ENCODE measurements around the gene SLC25A25. TPM values are rescaled to one million over a fixed set of nuclear protein-coding genes. Genes with fewer than 3 reads are reported as not detected.

Gene SLC25A25
- total and polyA plus RNA-seq, 10 of the 15 experiments (the other 5 are each of a cell fraction or from before 2014, with no cell fraction given) = 0.04 to 17.1 (median 12.4) TPM; not detected in 1

GRCh38 chr9:128026255-128026772 lies 41.7 kb upstream of the SLC25A25 start (continued):
- no peak for TF ChIP-seq MYB (IDR thresholded peaks at IDR 0.05; ENCODE audit: borderline replicate concordance, low read depth, low read length)
- no peak for TF ChIP-seq HDAC6 (IDR thresholded peaks at IDR 0.05; ENCODE audit: unreplicated experiment)
- no peak for TF ChIP-seq NR2C1 (IDR thresholded peaks at IDR 0.05)
- peak; percentile 44 for TF ChIP-seq ATF7 (IDR thresholded peaks at IDR 0.05; ENCODE audit: low read depth)
- no peak for TF ChIP-seq YBX1 (IDR thresholded peaks at IDR 0.05)
- TF ChIP-seq, protein P1, sequence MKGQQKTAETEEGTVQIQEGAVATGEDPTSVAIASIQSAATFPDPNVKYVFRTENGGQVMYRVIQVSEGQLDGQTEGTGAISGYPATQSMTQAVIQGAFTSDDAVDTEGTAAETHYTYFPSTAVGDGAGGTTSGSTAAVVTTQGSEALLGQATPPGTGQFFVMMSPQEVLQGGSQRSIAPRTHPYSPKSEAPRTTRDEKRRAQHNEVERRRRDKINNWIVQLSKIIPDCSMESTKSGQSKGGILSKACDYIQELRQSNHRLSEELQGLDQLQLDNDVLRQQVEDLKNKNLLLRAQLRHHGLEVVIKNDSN (IDR thresholded peaks at IDR 0.05; ENCODE audit: borderline replicate concordance, extremely low read length, insufficient read depth, low read depth, low read length) = no peak
- TF ChIP-seq BHLHE40 (IDR thresholded peaks at IDR 0.05; ENCODE audit: borderline replicate concordance in 1 of 2, low read depth in 2 of 2, low read length in 1 of 2) = peak; percentile 56 to 72; a peak in 3 of 4 replicates
- TF ChIP-seq HDAC2 (IDR thresholded peaks at IDR 0.05) = no peak
- TF ChIP-seq IRF5 (IDR thresholded peaks at IDR 0.05; ENCODE audit: borderline replicate concordance) = no peak
- TF ChIP-seq, protein P2, sequence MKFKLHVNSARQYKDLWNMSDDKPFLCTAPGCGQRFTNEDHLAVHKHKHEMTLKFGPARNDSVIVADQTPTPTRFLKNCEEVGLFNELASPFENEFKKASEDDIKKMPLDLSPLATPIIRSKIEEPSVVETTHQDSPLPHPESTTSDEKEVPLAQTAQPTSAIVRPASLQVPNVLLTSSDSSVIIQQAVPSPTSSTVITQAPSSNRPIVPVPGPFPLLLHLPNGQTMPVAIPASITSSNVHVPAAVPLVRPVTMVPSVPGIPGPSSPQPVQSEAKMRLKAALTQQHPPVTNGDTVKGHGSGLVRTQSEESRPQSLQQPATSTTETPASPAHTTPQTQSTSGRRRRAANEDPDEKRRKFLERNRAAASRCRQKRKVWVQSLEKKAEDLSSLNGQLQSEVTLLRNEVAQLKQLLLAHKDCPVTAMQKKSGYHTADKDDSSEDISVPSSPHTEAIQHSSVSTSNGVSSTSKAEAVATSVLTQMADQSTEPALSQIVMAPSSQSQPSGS (IDR thresholded peaks at IDR 0.05; ENCODE audit: low read length) = no peak
- no peak for TF ChIP-seq BMI1 (IDR thresholded peaks at IDR 0.05; ENCODE audit: borderline replicate concordance)
- TF ChIP-seq, protein P3, sequence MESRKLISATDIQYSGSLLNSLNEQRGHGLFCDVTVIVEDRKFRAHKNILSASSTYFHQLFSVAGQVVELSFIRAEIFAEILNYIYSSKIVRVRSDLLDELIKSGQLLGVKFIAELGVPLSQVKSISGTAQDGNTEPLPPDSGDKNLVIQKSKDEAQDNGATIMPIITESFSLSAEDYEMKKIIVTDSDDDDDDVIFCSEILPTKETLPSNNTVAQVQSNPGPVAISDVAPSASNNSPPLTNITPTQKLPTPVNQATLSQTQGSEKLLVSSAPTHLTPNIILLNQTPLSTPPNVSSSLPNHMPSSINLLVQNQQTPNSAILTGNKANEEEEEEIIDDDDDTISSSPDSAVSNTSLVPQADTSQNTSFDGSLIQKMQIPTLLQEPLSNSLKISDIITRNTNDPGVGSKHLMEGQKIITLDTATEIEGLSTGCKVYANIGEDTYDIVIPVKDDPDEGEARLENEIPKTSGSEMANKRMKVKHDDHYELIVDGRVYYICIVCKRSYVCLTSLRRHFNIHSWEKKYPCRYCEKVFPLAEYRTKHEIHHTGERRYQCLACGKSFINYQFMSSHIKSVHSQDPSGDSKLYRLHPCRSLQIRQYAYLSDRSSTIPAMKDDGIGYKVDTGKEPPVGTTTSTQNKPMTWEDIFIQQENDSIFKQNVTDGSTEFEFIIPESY (IDR thresholded peaks at IDR 0.05) = no peak
- no peak for TF ChIP-seq CHD2 (IDR thresholded peaks at IDR 0.05; ENCODE audit: borderline replicate concordance, low read depth, low read length)
- peak; percentile 75 for TF ChIP-seq POLR2A (IDR thresholded peaks at IDR 0.05; ENCODE audit: low read depth, low read length)
- TF ChIP-seq, protein P4, sequence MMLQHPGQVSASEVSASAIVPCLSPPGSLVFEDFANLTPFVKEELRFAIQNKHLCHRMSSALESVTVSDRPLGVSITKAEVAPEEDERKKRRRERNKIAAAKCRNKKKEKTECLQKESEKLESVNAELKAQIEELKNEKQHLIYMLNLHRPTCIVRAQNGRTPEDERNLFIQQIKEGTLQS (IDR thresholded peaks at IDR 0.05; ENCODE audit: borderline replicate concordance, extremely low read depth, low read depth, low read length) = no peak
- TF ChIP-seq CBX5 (IDR thresholded peaks at IDR 0.05; ENCODE audit: low read depth) = no peak
- TF ChIP-seq SREBF2 (IDR thresholded peaks at IDR 0.05; ENCODE audit: low read length) = no peak
- TF ChIP-seq EGR1 (IDR thresholded peaks at IDR 0.05; ENCODE audit: borderline replicate concordance in 1 of 2, low read depth in 2 of 2, low read length in 2 of 2) = 0 out of 3 replicates have a peak, but pooled peaks of 1 of the 2 experiments have one; percentile 3
- TF ChIP-seq KLF5 (IDR thresholded peaks at IDR 0.05; ENCODE audit: partially characterized antibody) = no peak
- peak; percentile 61; the same call in 1 of the 2 replicates for TF ChIP-seq PAX5 (IDR thresholded peaks at IDR 0.05; ENCODE audit: borderline replicate concordance, low read depth, low read length)
- TF ChIP-seq POLR2AphosphoS5 (IDR thresholded peaks at IDR 0.05; ENCODE audit: low read length) = no peak
- no peak for TF ChIP-seq CHD1 (IDR thresholded peaks at IDR 0.05; ENCODE audit: low read depth, low read length)
- no peak for TF ChIP-seq SMAD1 (IDR thresholded peaks at IDR 0.05; ENCODE audit: low read depth, partially characterized antibody)
- TF ChIP-seq MXI1 (IDR thresholded peaks at IDR 0.05; ENCODE audit: low read depth, low read length) = peak; percentile 58; the same call in 1 of the 2 replicates
- no peak for TF ChIP-seq KAT2A (conservative IDR thresholded peaks at IDR 0.05; ENCODE audit: control insufficient read depth, low read depth, low read length)
- TF ChIP-seq BACH1 (IDR thresholded peaks at IDR 0.05; ENCODE audit: borderline replicate concordance) = no peak; the same call in 1 of the 2 replicates
- TF ChIP-seq BCL11A (IDR thresholded peaks at IDR 0.05; ENCODE audit: low read depth, low read length) = peak; percentile 55; the same call in 1 of the 2 replicates

All from GM12878 (cell line).